Epithelial cell of prostate (primary cell): ENCODE data around the gene TP63.
A peak's percentile ranks its signal among the peaks of the same experiment; 100 is the strongest.

Experiments used
- DNase-seq: peaks from one replicate; pipeline ENCODE4 v3.0.0-alpha.2; 2011; ENCODE audit warnings: low read depth, low spot score
- H3K27ac ChIP-seq: fragments of 450-650 bp; 2 replicates; pipeline ENCODE4 v1.5.1; 2017; ENCODE audit warnings: mild to moderate bottlenecking

Gene TP63

GRCh38 chr3:189841473-189842205 is 210.4 kb downstream of the TP63 start:
- DNase-seq = peak; percentile 85
- H3K27ac ChIP-seq = peak overlapping the region; percentile 97

- no peak for DNase-seq
- H3K27ac ChIP-seq = peak overlapping the region; percentile 97
Observed at GRCh38 chr3:189842681-189843602, 211.8 kb downstream of the TP63 start.

- DNase-seq = no peak
- peak overlapping the region; percentile 97 for H3K27ac ChIP-seq
Observed at GRCh38 chr3:189845069-189845468, 213.9 kb downstream of the TP63 start.

GRCh38 chr3:189848395-189849040 is 217.3 kb downstream of the TP63 start:
- no peak for DNase-seq

GRCh38 chr3:189849262-189849661 is 218.1 kb downstream of the TP63 start:
- DNase-seq = no peak
- peak overlapping the region; percentile 23 for H3K27ac ChIP-seq

More at GRCh38 chr3:189848395-189849040, 217.3 kb downstream of the TP63 start:
- H3K27ac ChIP-seq = peak overlapping the region; percentile 23

GRCh38 chr3:189851682-189852081 is 220.5 kb downstream of the TP63 start:
- peak overlapping the region; percentile 25 for H3K27ac ChIP-seq
- DNase-seq = no peak

GRCh38 chr3:189853906-189854305 is 222.7 kb downstream of the TP63 start:
- DNase-seq = no peak
- H3K27ac ChIP-seq = no peak overlapping the region

- no peak for DNase-seq
- peak overlapping the region; percentile 47 for H3K27ac ChIP-seq
Observed at GRCh38 chr3:189860296-189860695, 229.1 kb downstream of the TP63 start.

GRCh38 chr3:189862385-189862998 is 231.3 kb downstream of the TP63 start:
- H3K27ac ChIP-seq = peak overlapping the region; percentile 47
- DNase-seq = no peak

GRCh38 chr3:189863031-189863430 is 231.8 kb downstream of the TP63 start:
- H3K27ac ChIP-seq = peak overlapping the region; percentile 47
- no peak for DNase-seq

GRCh38 chr3:189868061-189868460 is 236.9 kb downstream of the TP63 start:
- peak overlapping the region; percentile 62 for H3K27ac ChIP-seq
- no peak for DNase-seq

GRCh38 chr3:189869165-189869564 is 238.0 kb downstream of the TP63 start:
- no peak for DNase-seq
- peak overlapping the region; percentile 62 for H3K27ac ChIP-seq

GRCh38 chr3:189871418-189871817 is 240.2 kb downstream of the TP63 start:
- H3K27ac ChIP-seq = peak overlapping the region; percentile 62
- no peak for DNase-seq

- peak overlapping the region; percentile 29 for H3K27ac ChIP-seq
- DNase-seq = no peak
Observed at GRCh38 chr3:189883113-189883753, 252.0 kb downstream of the TP63 start.

GRCh38 chr3:189890496-189890895 is 259.3 kb downstream of the TP63 start:
- no peak for DNase-seq
- peak overlapping the region; percentile 98 for H3K27ac ChIP-seq

- DNase-seq = no peak
- H3K27ac ChIP-seq = peak overlapping the region; percentile 98
Observed at GRCh38 chr3:189896533-189896932, 265.3 kb downstream of the TP63 start.

- no peak for DNase-seq
Observed at GRCh38 chr3:189897406-189897805, 266.2 kb downstream of the TP63 start.

GRCh38 chr3:189898559-189899153 is 267.5 kb downstream of the TP63 start:
- no peak for DNase-seq
- H3K27ac ChIP-seq = peak overlapping the region; percentile 98

More at GRCh38 chr3:189897406-189897805, 266.2 kb downstream of the TP63 start:
- peak overlapping the region; percentile 98 for H3K27ac ChIP-seq

- peak overlapping the region; percentile 98 for H3K27ac ChIP-seq
- DNase-seq = no peak
Observed at GRCh38 chr3:189899186-189899585, 268.0 kb downstream of the TP63 start.
